WTC11 (cell line): ENCODE measurements around the gene ASCC3. TPM values are rescaled to one million over a fixed set of nuclear protein-coding genes. Genes with fewer than 3 reads are reported as not detected.
A peak's percentile ranks its signal among the peaks of the same experiment; 100 is the strongest.

Source experiments
- CBFB ChIP-seq: sonication (generic); formaldehyde crosslinking; IDR thresholded peaks from 2 replicates; pipeline ENCODE4 v1.8.1; 2022; ENCODE audit warnings: mild to moderate bottlenecking, low read depth, missing genetic modification reagents
- ELF4 ChIP-seq: sonication (generic); formaldehyde crosslinking; IDR thresholded peaks from 2 replicates; pipeline ENCODE4 v1.8.1; 2022; ENCODE audit warnings: low read depth, mild to moderate bottlenecking, moderate library complexity, missing genetic modification reagents
- EMX1 ChIP-seq: fragments of 250-450 bp; sonication (Bioruptor Pico); IDR thresholded peaks from 2 replicates; pipeline ENCODE4 v1.8.0; 2021; ENCODE audit warnings: mild to moderate bottlenecking
- FOXP1 ChIP-seq: sonication (generic); formaldehyde crosslinking; IDR thresholded peaks from 2 replicates; pipeline ENCODE4 v1.8.0; 2022; ENCODE audit warnings: missing genetic modification reagents, mild to moderate bottlenecking, moderate library complexity, borderline replicate concordance
- GRHL2 ChIP-seq: fragments of 250-450 bp; sonication (Bioruptor Pico); IDR thresholded peaks from 2 replicates; pipeline ENCODE4 v1.8.0; 2022; ENCODE audit warnings: mild to moderate bottlenecking, moderate library complexity; ENCODE audit not compliant: insufficient replicate concordance, severe bottlenecking
- JAZF1 ChIP-seq: fragments of 250-450 bp; sonication (Bioruptor Pico); IDR thresholded peaks from 2 replicates; pipeline ENCODE4 v1.9.0; 2021; ENCODE audit warnings: moderate library complexity, mild to moderate bottlenecking, inconsistent platforms
- JUN ChIP-seq: sonication (generic); formaldehyde crosslinking; IDR thresholded peaks from 2 replicates; pipeline ENCODE4 v1.8.0; 2023; ENCODE audit warnings: mild to moderate bottlenecking, missing genetic modification reagents
- MYBL2 ChIP-seq: sonication (generic); formaldehyde crosslinking; IDR thresholded peaks from 2 replicates; pipeline ENCODE4 v1.8.1; 2023; ENCODE audit warnings: mild to moderate bottlenecking, moderate library complexity, missing genetic modification reagents
- TEAD4 ChIP-seq: sonication (generic); formaldehyde crosslinking; IDR thresholded peaks from 2 replicates; pipeline ENCODE4 v1.8.0; 2022; ENCODE audit warnings: mild to moderate bottlenecking, missing genetic modification reagents
- ZNF416 ChIP-seq: fragments of 250-450 bp; sonication (Bioruptor Pico); IDR thresholded peaks from 2 replicates; pipeline ENCODE4 v1.9.0; 2021; ENCODE audit warnings: mild to moderate bottlenecking, inconsistent platforms
- ZNF423 ChIP-seq: fragments of 250-450 bp; sonication (Bioruptor Pico); IDR thresholded peaks from 2 replicates; pipeline ENCODE4 v2.1.2; 2022; ENCODE audit warnings: mild to moderate bottlenecking, moderate library complexity
- total RNA-seq: library from RNA; stranded (reverse); gene quantifications from 3 replicates; pipeline ENCODE4 v1.2.3, GENCODE V29; 2021
- TF ChIP-seq, protein P1 (sequence below): sonication (generic); formaldehyde crosslinking; IDR thresholded peaks from 2 replicates; pipeline ENCODE4 v1.8.0; 2022; ENCODE audit warnings: mild to moderate bottlenecking, missing genetic modification reagents
- TF ChIP-seq, protein P2 (sequence below): sonication (generic); formaldehyde crosslinking; IDR thresholded peaks from 2 replicates; pipeline ENCODE4 v1.8.1; 2022; ENCODE audit warnings: mild to moderate bottlenecking, missing genetic modification reagents, moderate library complexity, borderline replicate concordance
- TF ChIP-seq, protein P3 (sequence below): sonication (generic); formaldehyde crosslinking; IDR thresholded peaks from 2 replicates; pipeline ENCODE4 v1.8.1; 2022; ENCODE audit warnings: missing genetic modification reagents, borderline replicate concordance
- TF ChIP-seq, protein P4 (sequence below): fragments of 200-600 bp; IDR thresholded peaks from 2 replicates; pipeline ENCODE4 v1.8.0; 2022; ENCODE audit warnings: antibody characterized with exemption
- TF ChIP-seq, protein P5 (sequence below): sonication (generic); formaldehyde crosslinking; IDR thresholded peaks from 2 replicates; pipeline ENCODE4 v1.8.0; 2023; ENCODE audit warnings: missing genetic modification reagents
- TF ChIP-seq, protein P6 (sequence below): sonication (generic); formaldehyde crosslinking; conservative IDR thresholded peaks from 2 replicates; pipeline ENCODE4 v1.8.1; 2023; ENCODE audit warnings: mild to moderate bottlenecking, low read depth, missing genetic modification reagents, moderate library complexity

Gene ASCC3
- total RNA-seq, 1 experiment from 2014 or later = 80.7 TPM

DNA sequence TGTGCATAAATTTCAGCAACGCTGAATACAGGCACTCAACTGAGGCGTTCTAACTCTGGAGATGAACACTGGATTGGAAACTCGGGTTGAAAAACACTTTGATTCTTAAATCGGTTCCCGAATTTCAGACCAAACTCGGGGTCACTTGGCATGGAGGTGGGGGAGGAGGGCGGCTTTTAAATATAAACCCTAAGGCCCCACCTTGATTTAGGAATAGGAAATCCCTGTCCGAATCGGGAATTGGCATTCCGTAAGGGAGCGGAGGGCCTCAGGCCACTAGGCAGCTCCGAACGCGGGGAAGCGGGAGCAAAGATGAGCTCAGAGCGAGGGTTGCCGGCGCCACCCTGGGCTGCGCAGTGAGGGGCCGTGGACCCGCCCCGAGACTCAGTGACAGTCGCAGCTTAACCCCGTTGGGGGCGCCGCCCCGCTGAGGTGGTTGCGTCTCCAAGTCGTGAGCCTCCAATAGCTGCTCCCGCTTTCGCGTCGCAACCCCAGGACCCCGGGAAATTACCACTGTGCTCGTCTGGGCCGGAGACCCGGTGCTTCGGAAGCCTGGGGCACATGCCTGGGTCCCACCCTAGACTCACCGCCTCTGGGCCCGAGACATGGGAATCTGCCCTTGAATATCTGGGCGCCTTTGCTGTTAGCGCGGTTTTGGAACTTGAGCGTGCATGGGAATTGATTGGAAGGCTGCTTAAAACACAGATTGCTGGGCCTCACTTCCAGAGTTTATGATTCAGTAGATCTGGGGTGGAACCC, 411.8 kb downstream of the ASCC3 start (continued):
- TF ChIP-seq GRHL2 (CRISPR knock-in tag) = no peak
- no peak for TF ChIP-seq ELF4 (CRISPR knock-in tag)
- TF ChIP-seq TEAD4 = no peak
- TF ChIP-seq, protein P1, sequence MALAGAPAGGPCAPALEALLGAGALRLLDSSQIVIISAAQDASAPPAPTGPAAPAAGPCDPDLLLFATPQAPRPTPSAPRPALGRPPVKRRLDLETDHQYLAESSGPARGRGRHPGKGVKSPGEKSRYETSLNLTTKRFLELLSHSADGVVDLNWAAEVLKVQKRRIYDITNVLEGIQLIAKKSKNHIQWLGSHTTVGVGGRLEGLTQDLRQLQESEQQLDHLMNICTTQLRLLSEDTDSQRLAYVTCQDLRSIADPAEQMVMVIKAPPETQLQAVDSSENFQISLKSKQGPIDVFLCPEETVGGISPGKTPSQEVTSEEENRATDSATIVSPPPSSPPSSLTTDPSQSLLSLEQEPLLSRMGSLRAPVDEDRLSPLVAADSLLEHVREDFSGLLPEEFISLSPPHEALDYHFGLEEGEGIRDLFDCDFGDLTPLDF (CRISPR knock-in tag) = no peak
- TF ChIP-seq, protein P2, sequence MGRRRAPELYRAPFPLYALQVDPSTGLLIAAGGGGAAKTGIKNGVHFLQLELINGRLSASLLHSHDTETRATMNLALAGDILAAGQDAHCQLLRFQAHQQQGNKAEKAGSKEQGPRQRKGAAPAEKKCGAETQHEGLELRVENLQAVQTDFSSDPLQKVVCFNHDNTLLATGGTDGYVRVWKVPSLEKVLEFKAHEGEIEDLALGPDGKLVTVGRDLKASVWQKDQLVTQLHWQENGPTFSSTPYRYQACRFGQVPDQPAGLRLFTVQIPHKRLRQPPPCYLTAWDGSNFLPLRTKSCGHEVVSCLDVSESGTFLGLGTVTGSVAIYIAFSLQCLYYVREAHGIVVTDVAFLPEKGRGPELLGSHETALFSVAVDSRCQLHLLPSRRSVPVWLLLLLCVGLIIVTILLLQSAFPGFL = no peak
- TF ChIP-seq, protein P3, sequence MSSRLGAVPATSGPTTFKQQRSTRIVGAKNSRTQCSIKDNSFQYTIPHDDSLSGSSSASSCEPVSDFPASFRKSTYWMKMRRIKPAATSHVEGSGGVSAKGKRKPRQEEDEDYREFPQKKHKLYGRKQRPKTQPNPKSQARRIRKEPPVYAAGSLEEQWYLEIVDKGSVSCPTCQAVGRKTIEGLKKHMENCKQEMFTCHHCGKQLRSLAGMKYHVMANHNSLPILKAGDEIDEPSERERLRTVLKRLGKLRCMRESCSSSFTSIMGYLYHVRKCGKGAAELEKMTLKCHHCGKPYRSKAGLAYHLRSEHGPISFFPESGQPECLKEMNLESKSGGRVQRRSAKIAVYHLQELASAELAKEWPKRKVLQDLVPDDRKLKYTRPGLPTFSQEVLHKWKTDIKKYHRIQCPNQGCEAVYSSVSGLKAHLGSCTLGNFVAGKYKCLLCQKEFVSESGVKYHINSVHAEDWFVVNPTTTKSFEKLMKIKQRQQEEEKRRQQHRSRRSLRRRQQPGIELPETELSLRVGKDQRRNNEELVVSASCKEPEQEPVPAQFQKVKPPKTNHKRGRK (CRISPR knock-in tag) = no peak
- TF ChIP-seq, protein P4, sequence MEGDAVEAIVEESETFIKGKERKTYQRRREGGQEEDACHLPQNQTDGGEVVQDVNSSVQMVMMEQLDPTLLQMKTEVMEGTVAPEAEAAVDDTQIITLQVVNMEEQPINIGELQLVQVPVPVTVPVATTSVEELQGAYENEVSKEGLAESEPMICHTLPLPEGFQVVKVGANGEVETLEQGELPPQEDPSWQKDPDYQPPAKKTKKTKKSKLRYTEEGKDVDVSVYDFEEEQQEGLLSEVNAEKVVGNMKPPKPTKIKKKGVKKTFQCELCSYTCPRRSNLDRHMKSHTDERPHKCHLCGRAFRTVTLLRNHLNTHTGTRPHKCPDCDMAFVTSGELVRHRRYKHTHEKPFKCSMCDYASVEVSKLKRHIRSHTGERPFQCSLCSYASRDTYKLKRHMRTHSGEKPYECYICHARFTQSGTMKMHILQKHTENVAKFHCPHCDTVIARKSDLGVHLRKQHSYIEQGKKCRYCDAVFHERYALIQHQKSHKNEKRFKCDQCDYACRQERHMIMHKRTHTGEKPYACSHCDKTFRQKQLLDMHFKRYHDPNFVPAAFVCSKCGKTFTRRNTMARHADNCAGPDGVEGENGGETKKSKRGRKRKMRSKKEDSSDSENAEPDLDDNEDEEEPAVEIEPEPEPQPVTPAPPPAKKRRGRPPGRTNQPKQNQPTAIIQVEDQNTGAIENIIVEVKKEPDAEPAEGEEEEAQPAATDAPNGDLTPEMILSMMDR = no peak
- TF ChIP-seq, protein P5, sequence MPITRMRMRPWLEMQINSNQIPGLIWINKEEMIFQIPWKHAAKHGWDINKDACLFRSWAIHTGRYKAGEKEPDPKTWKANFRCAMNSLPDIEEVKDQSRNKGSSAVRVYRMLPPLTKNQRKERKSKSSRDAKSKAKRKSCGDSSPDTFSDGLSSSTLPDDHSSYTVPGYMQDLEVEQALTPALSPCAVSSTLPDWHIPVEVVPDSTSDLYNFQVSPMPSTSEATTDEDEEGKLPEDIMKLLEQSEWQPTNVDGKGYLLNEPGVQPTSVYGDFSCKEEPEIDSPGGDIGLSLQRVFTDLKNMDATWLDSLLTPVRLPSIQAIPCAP (CRISPR knock-in tag) = no peak
- TF ChIP-seq MYBL2 (CRISPR knock-in tag) = no peak
- TF ChIP-seq, protein P6, sequence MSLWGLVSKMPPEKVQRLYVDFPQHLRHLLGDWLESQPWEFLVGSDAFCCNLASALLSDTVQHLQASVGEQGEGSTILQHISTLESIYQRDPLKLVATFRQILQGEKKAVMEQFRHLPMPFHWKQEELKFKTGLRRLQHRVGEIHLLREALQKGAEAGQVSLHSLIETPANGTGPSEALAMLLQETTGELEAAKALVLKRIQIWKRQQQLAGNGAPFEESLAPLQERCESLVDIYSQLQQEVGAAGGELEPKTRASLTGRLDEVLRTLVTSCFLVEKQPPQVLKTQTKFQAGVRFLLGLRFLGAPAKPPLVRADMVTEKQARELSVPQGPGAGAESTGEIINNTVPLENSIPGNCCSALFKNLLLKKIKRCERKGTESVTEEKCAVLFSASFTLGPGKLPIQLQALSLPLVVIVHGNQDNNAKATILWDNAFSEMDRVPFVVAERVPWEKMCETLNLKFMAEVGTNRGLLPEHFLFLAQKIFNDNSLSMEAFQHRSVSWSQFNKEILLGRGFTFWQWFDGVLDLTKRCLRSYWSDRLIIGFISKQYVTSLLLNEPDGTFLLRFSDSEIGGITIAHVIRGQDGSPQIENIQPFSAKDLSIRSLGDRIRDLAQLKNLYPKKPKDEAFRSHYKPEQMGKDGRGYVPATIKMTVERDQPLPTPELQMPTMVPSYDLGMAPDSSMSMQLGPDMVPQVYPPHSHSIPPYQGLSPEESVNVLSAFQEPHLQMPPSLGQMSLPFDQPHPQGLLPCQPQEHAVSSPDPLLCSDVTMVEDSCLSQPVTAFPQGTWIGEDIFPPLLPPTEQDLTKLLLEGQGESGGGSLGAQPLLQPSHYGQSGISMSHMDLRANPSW (CRISPR knock-in tag) = no peak
- no peak for TF ChIP-seq EMX1 (CRISPR knock-in tag)
- TF ChIP-seq CBFB (CRISPR knock-in tag) = no peak
- TF ChIP-seq JUN (CRISPR knock-in tag) = no peak
- TF ChIP-seq ZNF416 (CRISPR knock-in tag) = no peak
- peak; percentile 94 for TF ChIP-seq ZNF423
- TF ChIP-seq FOXP1 = peak; percentile 62
- no peak for TF ChIP-seq JAZF1
